ENCODE measurements around the gene STARD7. TPM values are rescaled to one million over a fixed set of nuclear protein-coding genes. Genes with fewer than 3 reads are reported as not detected.

Gene STARD7
- total RNA-seq, 2 donors from 2014 or later = 145 to 159 TPM

- Histone ChIP-seq H3K4me3 (ENCODE audit: low read length) (no peak overlapping the region), H3K4me1 (ENCODE audit: control insufficient read depth, insufficient read depth, low read length) (no peaks in the 10 kb centered on the region), H3K27me3 (ENCODE audit: control insufficient read depth, insufficient read depth, low read length, poor library complexity, severe bottlenecking) (peaks cover 30% of the 10 kb centered on the region), H3K9me3 (ENCODE audit: control insufficient read depth, low read length) (no peaks in the 10 kb centered on the region), H3K36me3 (ENCODE audit: control insufficient read depth, insufficient read depth, low read length) (no peaks in the 10 kb centered on the region), H3K27ac (ENCODE audit: low read depth, low read length) (no peak overlapping the region), H3K9ac (ENCODE audit: extremely low read depth, low read length, poor library complexity, severe bottlenecking) (no peak overlapping the region)
- Mint-ChIP-seq H3K36me3 (ENCODE audit: low read depth) (no peaks in the 10 kb centered on the region), H3K27ac (no peak overlapping the region), H3K4me1 (peaks cover 10% of the 10 kb centered on the region), H3K27me3 (ENCODE audit: insufficient read depth) (peaks cover 27% of the 10 kb centered on the region), H3K9me3 (no peaks in the 10 kb centered on the region), H3K4me3 (peak overlapping the region; percentile 61)
- peak; percentile 62 for DNase-seq
- 67 to 85% methylated on average over 2 to 3 of the region's 3 CpGs for WGBS, 2 experiments (ENCODE audit: insufficient coverage in 1 of 2, insufficient read length in 1 of 2)
- no peak for TF ChIP-seq CTCF (conservative IDR thresholded peaks at IDR 0.05)
These were observed 62.8 kb downstream of the STARD7 start for GRCh38 chr2:96145848-96146152.

DNA sequence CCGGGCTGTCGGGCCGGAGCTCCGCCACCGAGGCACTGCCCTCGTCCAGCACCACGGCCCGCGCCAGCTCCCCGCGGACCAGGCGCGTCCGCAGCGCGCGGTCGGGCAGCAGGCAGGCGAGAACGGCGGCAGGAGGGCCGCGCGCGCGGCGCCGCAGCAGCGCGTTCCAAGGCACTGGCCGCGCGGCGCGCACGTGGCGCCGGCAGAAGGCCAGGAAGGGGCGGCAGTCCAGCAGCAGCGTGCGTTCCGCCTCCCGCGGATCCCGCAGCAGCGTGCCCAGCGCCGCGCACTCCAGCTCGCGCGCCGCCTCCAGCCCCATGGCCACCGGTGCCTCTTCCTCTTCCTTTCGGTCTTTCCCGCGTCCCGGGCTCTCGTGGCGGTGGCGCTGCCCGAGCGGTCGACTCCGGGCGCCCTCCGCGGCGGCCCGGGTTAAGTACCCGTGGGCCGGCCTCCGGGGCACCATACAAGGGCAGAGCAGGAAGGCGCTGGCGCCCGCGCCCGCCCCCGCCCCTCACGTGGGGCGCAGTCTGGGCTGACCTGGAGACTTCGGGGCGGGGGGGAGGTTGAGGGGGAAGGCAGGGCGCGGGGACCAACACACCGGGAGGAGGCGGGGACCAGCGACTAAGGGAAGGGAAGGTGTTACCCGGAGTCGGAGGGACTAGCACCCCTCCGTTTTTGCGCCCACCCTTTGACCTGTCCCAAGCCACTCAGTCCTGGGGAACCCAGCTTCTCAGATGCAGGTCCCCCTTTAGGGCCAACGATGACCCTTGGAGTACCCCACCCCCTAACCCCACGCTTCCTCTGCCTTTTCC lies 63.4 kb downstream of the STARD7 start, which contains the start of gene DUSP2:
Gene DUSP2, minus strand, starts transcription at position 405 of the 812 bp plus-strand sequence. Its CDS starts 86 bp downstream, at position 319.
- Histone ChIP-seq H3K27ac (ENCODE audit: low read depth, low read length) (no peak within 1 kb of the TSS), H3K9me3 (ENCODE audit: control insufficient read depth, low read length) (no peaks in the 10 kb centered on the region), H3K9ac (ENCODE audit: extremely low read depth, low read length, poor library complexity, severe bottlenecking) (no peak within 1 kb of the TSS), H3K4me3 (ENCODE audit: low read length) (no peak within 1 kb of the TSS), H3K27me3 (ENCODE audit: control insufficient read depth, insufficient read depth, low read length, poor library complexity, severe bottlenecking) (peaks cover 30% of the 10 kb centered on the region), H3K36me3 (ENCODE audit: control insufficient read depth, insufficient read depth, low read length) (no peaks in the 10 kb centered on the region), H3K4me1 (ENCODE audit: control insufficient read depth, insufficient read depth, low read length) (no peaks in the 10 kb centered on the region)
- DNase-seq = peak; percentile 84
- peak; percentile 15 for TF ChIP-seq CTCF (conservative IDR thresholded peaks at IDR 0.05)
- Mint-ChIP-seq H3K27me3 (ENCODE audit: insufficient read depth) (peaks cover 27% of the 10 kb centered on the region), H3K4me1 (peaks cover 10% of the 10 kb centered on the region), H3K36me3 (ENCODE audit: low read depth) (no peaks in the 10 kb centered on the region), H3K9me3 (no peaks in the 10 kb centered on the region), H3K27ac (peak within 1 kb of the TSS; percentile 35), H3K4me3 (peak within 1 kb of the TSS; percentile 61)
- WGBS, 2 experiments (ENCODE audit: insufficient coverage in 1 of 2, insufficient read length in 1 of 2) = 9 to 15% methylated on average over 31 to 94 of the region's 94 CpGs

DNA sequence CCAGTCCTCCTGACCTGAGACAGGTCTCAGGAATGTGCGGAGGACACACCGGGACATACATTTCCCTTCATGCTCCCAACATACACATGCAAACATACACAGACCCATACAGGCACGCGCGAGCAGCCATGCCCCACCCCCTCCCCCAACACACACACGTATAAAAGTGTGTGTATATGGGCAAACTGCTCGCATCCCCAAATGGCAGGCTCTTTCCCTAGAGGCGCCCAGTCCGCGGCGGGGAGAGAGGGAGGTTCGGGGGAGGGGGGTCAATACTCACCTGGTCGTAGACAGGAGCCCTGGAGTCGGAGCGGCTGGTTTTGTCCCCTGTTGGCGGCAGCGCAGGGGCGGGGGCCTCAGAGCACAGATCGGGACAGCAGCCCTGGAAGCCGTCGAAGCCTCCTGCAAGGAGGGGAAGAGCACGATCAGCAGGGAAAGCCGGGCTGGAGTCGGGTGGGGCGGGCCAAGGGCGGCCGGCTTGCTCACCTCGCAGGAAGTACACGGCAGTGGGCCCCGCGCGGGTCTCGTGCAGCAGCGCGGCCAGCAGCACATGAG lies 64.1 kb downstream of the STARD7 start:
- Mint-ChIP-seq H3K27ac (peak overlapping the region; percentile 35), H3K9me3 (no peaks in the 10 kb centered on the region), H3K36me3 (ENCODE audit: low read depth) (no peaks in the 10 kb centered on the region), H3K4me1 (peaks cover 10% of the 10 kb centered on the region), H3K4me3 (peak overlapping the region; percentile 61), H3K27me3 (ENCODE audit: insufficient read depth) (peaks cover 27% of the 10 kb centered on the region)
- H3K4me1 ChIP-seq (ENCODE audit: control insufficient read depth, insufficient read depth, low read length) = no peaks in the 10 kb centered on the region
- H3K27ac ChIP-seq (ENCODE audit: low read depth, low read length) = no peak overlapping the region
- H3K27me3 ChIP-seq (ENCODE audit: control insufficient read depth, insufficient read depth, low read length, poor library complexity, severe bottlenecking) = peaks cover 30% of the 10 kb centered on the region
- no peaks in the 10 kb centered on the region for H3K9me3 ChIP-seq (ENCODE audit: control insufficient read depth, low read length)
- peak; percentile 80 for DNase-seq
- 20 to 34% methylated on average over 8 to 32 of the region's 35 CpGs for WGBS, 2 experiments (ENCODE audit: insufficient coverage in 1 of 2, insufficient read length in 1 of 2)
- TF ChIP-seq CTCF (conservative IDR thresholded peaks at IDR 0.05) = no peak
- no peak overlapping the region for H3K4me3 ChIP-seq (ENCODE audit: low read length)
- no peak overlapping the region for H3K9ac ChIP-seq (ENCODE audit: extremely low read depth, low read length, poor library complexity, severe bottlenecking)
- no peaks in the 10 kb centered on the region for H3K36me3 ChIP-seq (ENCODE audit: control insufficient read depth, insufficient read depth, low read length)

Measured in endodermal cell (in vitro differentiated cells).